Astrocyte (in vitro differentiated cells and primary cell): Measurements from ENCODE around the gene ZXDB. TPM values are rescaled to one million over a fixed set of nuclear protein-coding genes. Genes with fewer than 3 reads are reported as not detected.
"Not testable (repeated sequence)": the region's sequence is repeated elsewhere in the genome, so short reads cannot be mapped to it uniquely, and the experiment has no call there.

Experiments
- DNase-seq: peaks from one replicate; pipeline ENCODE4 v3.0.0-alpha.2; 2010; ENCODE audit warnings: low read depth
- FAIRE-seq: peaks from 2 replicates; lab custom pipeline; 2011; peaks lifted over from hg19 to GRCh38; lab: Jason Lieb, UNC
- H2AFZ ChIP-seq: 2 replicates; pipeline ENCODE4 v1.6.0; 2012; ENCODE audit warnings: low read depth, low read length, inconsistent platforms
- H3K27ac ChIP-seq: 2 replicates; pipeline ENCODE4 v1.5.1; 2011; ENCODE audit warnings: low read depth, low read length, inconsistent platforms
- H3K27me3 ChIP-seq: 2 replicates; pipeline ENCODE4 v1.6.0; 2011; ENCODE audit warnings: low read length, inconsistent platforms; ENCODE audit not compliant: insufficient read depth
- H3K36me3 ChIP-seq: 2 replicates; pipeline ENCODE4 v1.5.1; 2011; ENCODE audit warnings: low read length, inconsistent platforms; ENCODE audit not compliant: insufficient read depth
- H3K4me1 ChIP-seq: 2 replicates; pipeline ENCODE4 v1.5.1; 2011; ENCODE audit warnings: low read length, inconsistent platforms; ENCODE audit not compliant: insufficient read depth
- H3K4me2 ChIP-seq: 2 replicates; pipeline ENCODE4 v1.6.0; 2012; ENCODE audit warnings: low read length, inconsistent platforms
- H3K4me3 ChIP-seq: 2 replicates; pipeline ENCODE4 v1.5.1; 2011; ENCODE audit warnings: low read depth, mild to moderate bottlenecking, low read length, inconsistent platforms; ENCODE audit not compliant: insufficient read depth
- H3K79me2 ChIP-seq: 2 replicates; pipeline ENCODE4 v1.6.0; 2012; ENCODE audit warnings: mild to moderate bottlenecking, low read length, inconsistent platforms; ENCODE audit not compliant: insufficient read depth
- H3K9ac ChIP-seq: 2 replicates; pipeline ENCODE4 v1.6.0; 2012; ENCODE audit warnings: mild to moderate bottlenecking, low read length, inconsistent platforms
- H3K9me3 ChIP-seq: 2 replicates; pipeline ENCODE4 v1.5.1; 2012; ENCODE audit warnings: low read depth, mild to moderate bottlenecking, low read length, inconsistent platforms; ENCODE audit not compliant: insufficient read depth
- H4K20me1 ChIP-seq: 2 replicates; pipeline ENCODE4 v1.6.0; 2012; ENCODE audit warnings: low read length, inconsistent platforms; ENCODE audit not compliant: insufficient read depth
- H3K27ac Mint-ChIP-seq: one replicate; pipeline ENCODE4 v1.8.0; 2021; ENCODE audit warnings: mild to moderate bottlenecking, mixed read lengths; ENCODE audit not compliant: unreplicated experiment
- H3K27me3 Mint-ChIP-seq: one replicate; pipeline ENCODE4 v1.8.0; 2021; ENCODE audit warnings: low read depth, mixed read lengths; ENCODE audit not compliant: unreplicated experiment
- H3K36me3 Mint-ChIP-seq: one replicate; pipeline ENCODE4 v1.8.0; 2021; ENCODE audit warnings: low read depth, mixed read lengths; ENCODE audit not compliant: unreplicated experiment
- H3K4me1 Mint-ChIP-seq: one replicate; pipeline ENCODE4 v1.8.0; 2021; ENCODE audit warnings: low read depth, mixed read lengths; ENCODE audit not compliant: unreplicated experiment
- H3K4me3 Mint-ChIP-seq: one replicate; pipeline ENCODE4 v1.8.0; 2021; ENCODE audit warnings: mild to moderate bottlenecking, moderate library complexity, mixed read lengths; ENCODE audit not compliant: unreplicated experiment
- H3K9me3 Mint-ChIP-seq: one replicate; pipeline ENCODE4 v1.8.0; 2021; ENCODE audit warnings: mild to moderate bottlenecking, mixed read lengths; ENCODE audit not compliant: unreplicated experiment
- CTCF ChIP-seq: IDR thresholded peaks from 2 replicates; pipeline ENCODE4 v1.5.1; 2011; ENCODE audit warnings: low read depth, mild to moderate bottlenecking, inconsistent platforms, low read length, moderate library complexity; ENCODE audit not compliant: insufficient read depth
- EZH2 ChIP-seq: IDR thresholded peaks from 2 replicates; pipeline ENCODE4 v1.6.1; 2012; ENCODE audit warnings: mild to moderate bottlenecking, low read length, inconsistent platforms; ENCODE audit not compliant: insufficient read depth
- total RNA-seq: library from RNA; stranded (reverse); gene quantifications from 2 replicates; pipeline ENCODE4 v1.2.1, GENCODE V29; 2021

Gene ZXDB
- total RNA-seq, 1 donor from 2014 or later, result 5.1 TPM

- H3K9me3 Mint-ChIP-seq, H3K36me3 ChIP-seq, H3K27me3 Mint-ChIP-seq, H3K4me2 ChIP-seq, H3K4me3 Mint-ChIP-seq, H3K9me3 ChIP-seq, H3K36me3 Mint-ChIP-seq, H3K27ac Mint-ChIP-seq, H3K27me3 ChIP-seq, H3K4me3 ChIP-seq, H3K4me1 Mint-ChIP-seq, H2AFZ ChIP-seq, H3K79me2 ChIP-seq, H4K20me1 ChIP-seq, H3K27ac ChIP-seq, DNase-seq, H3K9ac ChIP-seq, H3K4me1 ChIP-seq: not testable (repeated sequence)
- TF ChIP-seq CTCF, result peak; percentile 7
- FAIRE-seq, result peak; percentile 94
Observed at GRCh38 chrX:57582948-57583347, 8.9 kb upstream of the ZXDB start.

GRCh38 chrX:57583477-57583876, 8.3 kb upstream of the ZXDB start:
- no peaks in the 10 kb centered on the region for H3K79me2 ChIP-seq
- no peak overlapping the region for H3K4me3 ChIP-seq
- H3K36me3 ChIP-seq, result no peaks in the 10 kb centered on the region
- no peaks in the 10 kb centered on the region for H4K20me1 ChIP-seq
- Mint-ChIP-seq H3K4me1 (no peaks in the 10 kb centered on the region), H3K9me3 (no peaks in the 10 kb centered on the region), H3K4me3 (no peak overlapping the region), H3K27ac (no peak overlapping the region), H3K36me3 (no peaks in the 10 kb centered on the region), H3K27me3 (peaks cover 4% of the 10 kb centered on the region)
- no peak overlapping the region for H3K9ac ChIP-seq
- no peaks in the 10 kb centered on the region for H3K9me3 ChIP-seq
- no peak overlapping the region for H3K27ac ChIP-seq
- no peaks in the 10 kb centered on the region for H3K27me3 ChIP-seq
- TF ChIP-seq EZH2 (no peak), CTCF (no peak)
- FAIRE-seq (no peak), DNase-seq (no peak)
- H3K4me2 ChIP-seq, result no peak overlapping the region
- no peak overlapping the region for H2AFZ ChIP-seq
- no peaks in the 10 kb centered on the region for H3K4me1 ChIP-seq

GRCh38 chrX:57586360-57586759, 5.5 kb upstream of the ZXDB start:
- Histone ChIP-seq H3K4me3 (no peak overlapping the region), H3K9ac (no peak overlapping the region), H3K36me3 (no peaks in the 10 kb centered on the region), H3K4me1 (peaks cover 7% of the 10 kb centered on the region), H3K27me3 (no peaks in the 10 kb centered on the region), H3K27ac (no peak overlapping the region), H3K4me2 (no peak overlapping the region), H3K79me2 (no peaks in the 10 kb centered on the region), H3K9me3 (no peaks in the 10 kb centered on the region), H4K20me1 (no peaks in the 10 kb centered on the region), H2AFZ (no peak overlapping the region)
- Mint-ChIP-seq H3K27ac (no peak overlapping the region), H3K4me1 (no peaks in the 10 kb centered on the region), H3K9me3 (no peaks in the 10 kb centered on the region), H3K27me3 (no peaks in the 10 kb centered on the region), H3K36me3 (no peaks in the 10 kb centered on the region), H3K4me3 (no peak overlapping the region)
- no peak for DNase-seq
- peak; percentile 76 for FAIRE-seq
- no peak for TF ChIP-seq CTCF
- no peak for TF ChIP-seq EZH2
